Kidney epithelial cell (primary cell): ENCODE measurements around the gene FGGY. TPM values are rescaled to one million over a fixed set of nuclear protein-coding genes. Genes with fewer than 3 reads are reported as not detected.
A peak's percentile ranks its signal among the peaks of the same experiment; 100 is the strongest.

ENCODE experiments used
- DNase-seq: peaks from one replicate; pipeline ENCODE4 v3.0.0-alpha.2; 2010; ENCODE audit warnings: low read depth
- H3K27me3 ChIP-seq: 2 replicates; pipeline ENCODE4 v1.6.0; 2011; ENCODE audit warnings: low read length; ENCODE audit not compliant: control insufficient read depth, insufficient read depth
- H3K36me3 ChIP-seq: 2 replicates; pipeline ENCODE4 v1.5.1; 2011; ENCODE audit warnings: low read length; ENCODE audit not compliant: control insufficient read depth, insufficient read depth
- H3K4me3 ChIP-seq: 2 replicates; pipeline ENCODE4 v1.5.1; 2011; ENCODE audit warnings: low read depth, mild to moderate bottlenecking, control low read depth, low read length
- total RNA-seq: library from RNA; depleted of rRNA; stranded (reverse); fragments of >200 nt; gene quantifications from 2 replicates; pipeline ENCODE4 v1.2.3, GENCODE V29; 2015
- TF ChIP-seq, protein P1 (sequence below): IDR thresholded peaks from 2 replicates; pipeline ENCODE4 v1.5.1; 2011; ENCODE audit warnings: mild to moderate bottlenecking, moderate library complexity, low read length, control low read depth, inconsistent platforms; ENCODE audit not compliant: insufficient read depth, poor library complexity, severe bottlenecking

The FGGY gene
- total RNA-seq, 1 donor from 2014 or later: 8.6 TPM

DNA sequence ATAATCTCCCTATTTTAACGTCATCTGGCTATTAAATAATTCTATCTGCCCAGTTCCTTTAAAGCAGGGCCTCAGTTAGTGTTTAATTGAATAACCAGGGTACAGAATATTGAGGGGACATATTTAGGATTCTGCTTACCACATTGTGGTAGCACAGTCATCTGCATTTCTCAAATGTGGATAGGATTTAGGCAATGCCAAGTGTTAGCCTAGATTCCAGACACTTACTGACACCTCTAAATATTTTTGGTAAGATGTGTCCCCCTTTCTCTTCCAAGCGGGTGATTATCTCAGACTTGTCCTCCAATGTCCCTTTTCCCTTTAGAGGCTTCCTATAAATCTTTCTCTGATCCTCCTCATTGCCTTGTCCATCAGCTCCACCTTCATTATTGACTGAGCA is 357.1 kb downstream of the FGGY start:
- no peak overlapping the region for H3K4me3 ChIP-seq
- TF ChIP-seq, protein P1, sequence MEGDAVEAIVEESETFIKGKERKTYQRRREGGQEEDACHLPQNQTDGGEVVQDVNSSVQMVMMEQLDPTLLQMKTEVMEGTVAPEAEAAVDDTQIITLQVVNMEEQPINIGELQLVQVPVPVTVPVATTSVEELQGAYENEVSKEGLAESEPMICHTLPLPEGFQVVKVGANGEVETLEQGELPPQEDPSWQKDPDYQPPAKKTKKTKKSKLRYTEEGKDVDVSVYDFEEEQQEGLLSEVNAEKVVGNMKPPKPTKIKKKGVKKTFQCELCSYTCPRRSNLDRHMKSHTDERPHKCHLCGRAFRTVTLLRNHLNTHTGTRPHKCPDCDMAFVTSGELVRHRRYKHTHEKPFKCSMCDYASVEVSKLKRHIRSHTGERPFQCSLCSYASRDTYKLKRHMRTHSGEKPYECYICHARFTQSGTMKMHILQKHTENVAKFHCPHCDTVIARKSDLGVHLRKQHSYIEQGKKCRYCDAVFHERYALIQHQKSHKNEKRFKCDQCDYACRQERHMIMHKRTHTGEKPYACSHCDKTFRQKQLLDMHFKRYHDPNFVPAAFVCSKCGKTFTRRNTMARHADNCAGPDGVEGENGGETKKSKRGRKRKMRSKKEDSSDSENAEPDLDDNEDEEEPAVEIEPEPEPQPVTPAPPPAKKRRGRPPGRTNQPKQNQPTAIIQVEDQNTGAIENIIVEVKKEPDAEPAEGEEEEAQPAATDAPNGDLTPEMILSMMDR: no peak
- no peaks in the 10 kb centered on the region for H3K36me3 ChIP-seq
- DNase-seq: no peak
- no peaks in the 10 kb centered on the region for H3K27me3 ChIP-seq

DNA sequence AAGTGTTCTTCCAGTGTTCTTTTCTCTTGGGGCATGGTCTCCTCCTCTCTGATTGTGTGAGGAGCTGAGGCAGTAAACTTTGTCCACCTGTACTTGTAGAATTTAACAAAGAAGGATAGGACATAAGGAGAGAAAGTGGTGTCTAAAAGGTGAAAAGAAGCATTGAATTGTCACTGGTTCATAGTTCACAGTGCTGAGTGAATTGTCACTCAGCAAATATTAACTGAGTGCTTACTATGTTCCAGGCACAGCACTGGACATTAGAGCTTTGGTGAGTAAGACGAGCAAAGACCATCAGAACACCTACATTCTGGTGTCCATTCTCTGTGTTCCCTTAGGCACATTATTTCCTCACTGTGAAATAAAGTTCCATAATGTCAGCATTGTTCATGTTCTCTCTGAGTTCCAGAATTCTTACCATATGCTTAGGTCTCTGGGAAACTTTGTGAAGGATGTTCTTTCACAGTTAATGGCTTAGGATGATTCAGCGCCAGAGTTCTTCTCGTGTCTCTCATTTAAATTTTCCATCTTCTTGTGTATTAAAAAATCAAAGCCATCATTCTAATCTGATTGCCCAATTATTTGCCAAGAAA is 361.1 kb downstream of the FGGY start:
- no peak for DNase-seq
- Histone ChIP-seq H3K36me3 (no peaks in the 10 kb centered on the region), H3K4me3 (no peak overlapping the region), H3K27me3 (no peaks in the 10 kb centered on the region)
- TF ChIP-seq, protein P1: no peak

DNA sequence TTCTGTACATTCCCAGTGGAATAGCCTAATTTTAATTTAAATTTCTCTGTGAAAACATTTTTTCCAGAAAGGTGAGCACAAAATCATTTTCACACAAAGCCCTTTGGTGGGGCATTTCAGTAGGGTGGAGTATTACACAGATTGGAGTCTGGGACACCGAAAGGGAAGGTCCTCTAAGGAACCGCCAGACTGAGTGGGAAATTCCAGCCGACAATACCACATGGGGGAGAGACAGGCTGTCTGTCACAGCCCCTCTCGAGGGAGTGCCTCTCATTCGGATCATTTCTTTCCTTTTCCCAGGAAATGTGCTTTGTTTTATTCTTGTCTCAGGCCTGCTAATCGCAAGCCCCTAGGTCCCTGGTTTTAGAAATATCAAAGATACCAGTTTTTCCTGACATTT is 367.3 kb downstream of the FGGY start:
- Histone ChIP-seq H3K4me3 (no peak overlapping the region), H3K36me3 (no peaks in the 10 kb centered on the region), H3K27me3 (no peaks in the 10 kb centered on the region)
- no peak for DNase-seq
- TF ChIP-seq, protein P1: no peak

DNA sequence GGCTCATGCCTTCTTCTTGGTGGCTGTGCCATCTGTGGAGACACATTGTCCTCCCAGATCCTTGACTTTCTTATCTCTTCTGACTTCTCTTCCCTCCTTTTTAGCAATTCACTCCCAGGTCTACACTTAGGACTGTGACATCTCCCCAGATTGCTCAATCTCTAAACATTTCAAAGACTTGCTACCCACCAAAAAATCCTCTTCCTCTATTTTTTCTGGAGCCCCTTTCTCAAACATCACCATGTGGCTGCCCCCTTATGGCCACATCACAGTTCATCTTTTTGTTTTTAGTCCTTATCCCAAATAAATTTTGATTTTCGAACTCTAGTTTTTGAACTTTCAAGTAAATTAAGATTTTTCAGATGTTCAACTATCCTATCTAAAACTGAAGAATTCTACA is 369.2 kb downstream of the FGGY start:
- DNase-seq: no peak
- TF ChIP-seq, protein P1: peak; percentile 7
- no peak overlapping the region for H3K4me3 ChIP-seq
- H3K27me3 ChIP-seq: no peaks in the 10 kb centered on the region
- H3K36me3 ChIP-seq: no peaks in the 10 kb centered on the region

DNA sequence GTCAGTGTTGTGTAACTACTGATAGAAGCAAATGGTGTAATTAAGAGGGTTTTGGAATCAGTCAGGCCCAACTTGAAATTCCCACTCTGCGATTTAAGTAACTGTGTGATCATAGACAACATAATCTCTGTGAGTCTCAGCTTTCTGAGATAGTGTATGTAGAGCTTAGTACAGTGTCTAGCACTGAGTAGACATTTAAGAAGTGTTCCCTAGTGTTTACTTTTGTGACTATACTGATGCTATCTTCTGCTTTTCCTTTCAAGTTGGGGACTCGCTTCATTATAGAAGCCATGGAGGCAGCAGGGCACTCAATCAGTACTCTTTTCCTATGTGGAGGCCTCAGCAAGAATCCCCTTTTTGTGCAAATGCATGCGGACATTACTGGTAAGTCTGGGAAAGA is 370.1 kb downstream of the FGGY start:
- TF ChIP-seq, protein P1: no peak
- Histone ChIP-seq H3K36me3 (no peaks in the 10 kb centered on the region), H3K27me3 (no peaks in the 10 kb centered on the region), H3K4me3 (no peak overlapping the region)
- no peak for DNase-seq

DNA sequence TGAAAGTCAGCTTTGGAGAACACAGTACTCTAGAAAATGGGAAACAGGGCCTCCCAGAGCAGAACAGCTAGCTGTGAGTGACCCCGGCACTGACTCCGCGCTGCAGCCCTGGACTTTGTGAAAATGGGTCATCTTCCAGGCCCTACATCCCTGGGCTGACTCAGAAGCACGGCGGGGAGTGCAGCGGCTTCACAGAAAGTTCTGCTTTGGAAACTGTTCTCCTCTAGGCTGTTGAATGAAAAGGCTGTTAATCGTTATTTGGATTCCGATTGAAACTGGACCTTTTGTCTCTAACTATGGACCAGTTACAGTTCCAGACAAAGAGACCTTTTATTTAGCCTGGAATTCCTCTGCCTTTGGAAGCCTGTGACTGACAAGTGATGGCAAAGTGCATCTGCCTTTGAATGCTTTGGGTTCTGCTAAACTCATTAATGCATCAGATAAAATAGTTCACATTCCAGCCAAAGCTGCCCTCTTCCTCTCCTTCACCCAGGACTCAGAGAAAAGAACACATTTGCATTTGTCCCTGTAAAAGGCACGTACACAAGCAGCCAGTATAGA is 372.9 kb downstream of the FGGY start:
- H3K4me3 ChIP-seq: no peak overlapping the region
- DNase-seq: no peak
- no peaks in the 10 kb centered on the region for H3K36me3 ChIP-seq
- no peaks in the 10 kb centered on the region for H3K27me3 ChIP-seq
- TF ChIP-seq, protein P1: no peak
